GM23338 (cell line): ENCODE measurements around the gene DDX54. TPM values are rescaled to one million over a fixed set of nuclear protein-coding genes. Genes with fewer than 3 reads are reported as not detected.

Experiments used
- ATAC-seq: fragments of 200-7000 bp; cut with Tn5 transposase; 3 replicates; pipeline ENCODE4 v1.9.1; 2020
- DNase-seq: peaks from one replicate; pipeline ENCODE4 v3.0.0-alpha.2; 2015; ENCODE audit warnings: low spot score
- H2AFZ ChIP-seq: fragments of 200-600 bp; sonication (generic); 2 replicates; pipeline ENCODE4 v1.8.0; 2016; ENCODE audit warnings: antibody characterized with exemption, mild to moderate bottlenecking, moderate library complexity
- H3F3A ChIP-seq: fragments of 200-600 bp; sonication (generic); replicated peaks from 2 replicates; pipeline ENCODE4 v1.8.0; 2017; ENCODE audit warnings: antibody characterized with exemption, mixed run types, low read depth
- H3K27ac ChIP-seq: fragments of 200-600 bp; sonication (generic); 2 replicates; pipeline ENCODE4 v1.6.1; 2016; ENCODE audit warnings: low read depth
- H3K27me3 ChIP-seq: fragments of 200-600 bp; sonication (generic); 2 replicates; pipeline ENCODE4 v1.8.0; 2016; ENCODE audit warnings: mild to moderate bottlenecking, mixed run types, moderate library complexity; ENCODE audit not compliant: insufficient read depth
- H3K36me3 ChIP-seq: fragments of 200-600 bp; sonication (generic); 2 replicates; pipeline ENCODE4 v1.8.0; 2016; ENCODE audit warnings: mild to moderate bottlenecking; ENCODE audit not compliant: insufficient read depth
- H3K4me1 ChIP-seq: fragments of 200-600 bp; sonication (generic); 2 replicates; pipeline ENCODE4 v1.8.0; 2016; ENCODE audit warnings: mild to moderate bottlenecking, moderate library complexity; ENCODE audit not compliant: insufficient read depth
- H3K4me2 ChIP-seq: fragments of 200-600 bp; sonication (generic); 2 replicates; pipeline ENCODE4 v1.7.1; 2017; ENCODE audit warnings: mixed run types
- H3K4me3 ChIP-seq: fragments of 200-600 bp; sonication (generic); 2 replicates; pipeline ENCODE4 v1.6.1; 2016; ENCODE audit warnings: mixed run types
- H3K79me2 ChIP-seq: fragments of 200-600 bp; sonication (generic); replicated peaks from 2 replicates; pipeline ENCODE4 v1.8.0; 2017; ENCODE audit warnings: mild to moderate bottlenecking; ENCODE audit not compliant: insufficient read depth
- H3K9me2 ChIP-seq: fragments of 200-600 bp; sonication (generic); 2 replicates; pipeline ENCODE4 v1.8.0; 2017; ENCODE audit not compliant: insufficient read depth
- H4K20me1 ChIP-seq: fragments of 200-600 bp; sonication (generic); replicated peaks from 2 replicates; pipeline ENCODE4 v1.8.0; 2017; ENCODE audit warnings: mild to moderate bottlenecking; ENCODE audit not compliant: insufficient read depth
- H3K27ac Mint-ChIP-seq: 2 replicates; pipeline ENCODE4 v1.8.0; 2020; ENCODE audit warnings: inconsistent platforms, mild to moderate bottlenecking, moderate library complexity, mixed read lengths
- H3K27me3 Mint-ChIP-seq: 3 replicates; pipeline ENCODE4 v1.8.0; 2022; ENCODE audit warnings: low read depth, mild to moderate bottlenecking, moderate library complexity, mixed read lengths, inconsistent platforms; ENCODE audit not compliant: insufficient read depth, poor library complexity
- H3K36me3 Mint-ChIP-seq: 3 replicates; pipeline ENCODE4 v1.8.0; 2021; ENCODE audit warnings: low read depth, mild to moderate bottlenecking, inconsistent platforms, moderate library complexity, mixed read lengths
- H3K4me1 Mint-ChIP-seq: 3 replicates; pipeline ENCODE4 v1.8.0; 2020; ENCODE audit warnings: mild to moderate bottlenecking, inconsistent platforms, mixed read lengths
- H3K4me3 Mint-ChIP-seq: 3 replicates; pipeline ENCODE4 v1.8.0; 2021; ENCODE audit warnings: moderate library complexity, mild to moderate bottlenecking, inconsistent platforms, mixed read lengths
- H3K9me3 Mint-ChIP-seq: 3 replicates; pipeline ENCODE4 v1.8.0; 2020; ENCODE audit warnings: moderate library complexity, mild to moderate bottlenecking, inconsistent platforms, mixed read lengths
- CREB1 ChIP-seq: fragments of 250-450 bp; sonication (Bioruptor Pico); IDR thresholded peaks from 2 replicates; pipeline ENCODE4 v1.5.0; 2020; ENCODE audit warnings: low read depth, mild to moderate bottlenecking, moderate library complexity
- ETS1 ChIP-seq: IDR thresholded peaks from 2 replicates; pipeline ENCODE4 v1.6.1; 2016; ENCODE audit warnings: antibody characterized with exemption
- NANOG ChIP-seq: IDR thresholded peaks from 2 replicates; pipeline ENCODE4 v1.6.1; 2016; ENCODE audit warnings: antibody characterized with exemption, borderline replicate concordance
- POLR2AphosphoS5 ChIP-seq: IDR thresholded peaks from 2 replicates; pipeline ENCODE4 v1.6.1; 2016; ENCODE audit warnings: antibody characterized with exemption, low read depth
- REST ChIP-seq: IDR thresholded peaks from one replicate; pipeline ENCODE4 v1.6.1; 2018; ENCODE audit warnings: antibody characterized with exemption; ENCODE audit not compliant: unreplicated experiment
- STAT1 ChIP-seq: IDR thresholded peaks from one replicate; pipeline ENCODE4 v1.6.1; 2016; ENCODE audit warnings: antibody characterized with exemption; ENCODE audit not compliant: unreplicated experiment
- ZNF331 ChIP-seq: fragments of 250-450 bp; sonication (Bioruptor Pico); IDR thresholded peaks from 2 replicates; pipeline ENCODE4 v1.5.0; 2020; ENCODE audit warnings: low read depth, mild to moderate bottlenecking, moderate library complexity
- ZNF462 ChIP-seq: fragments of 250-450 bp; sonication (Bioruptor Pico); IDR thresholded peaks from 2 replicates; pipeline ENCODE4 v1.5.0; 2020; ENCODE audit warnings: mild to moderate bottlenecking, moderate library complexity
- polyA plus RNA-seq: library from polyadenylated mRNA; unstranded; fragments of >200 nt; fragmentation: Nextera tagmentation; extraction: Ambion mirVana; gene quantifications from 2 replicates; pipeline ENCODE4 v1.2.1, GENCODE V29; 2016
- total RNA-seq: library from RNA; depleted of rRNA; stranded (reverse); fragments of >200 nt; shearing (Covaris generic); gene quantifications from 2 replicates; pipeline ENCODE4 v1.2.3, GENCODE V29; 2014

The DDX54 gene
- total and polyA plus RNA-seq, 2 experiments from 2014 or later = 84.1 to 89.4 TPM

GRCh38 chr12:113134521-113134951, 50.7 kb downstream of the DDX54 start:
- peak overlapping the region; percentile 98 for H3K4me2 ChIP-seq
- H3K9me3 Mint-ChIP-seq = no peaks in the 10 kb centered on the region
- H3K4me3 Mint-ChIP-seq = peak overlapping the region; percentile 81
- H3K27me3 ChIP-seq = peaks cover 8% of the 10 kb centered on the region
- no peaks in the 10 kb centered on the region for H3K36me3 Mint-ChIP-seq
- H3K4me1 Mint-ChIP-seq = peaks cover 19% of the 10 kb centered on the region
- peaks cover 14% of the 10 kb centered on the region for H3K4me1 ChIP-seq
- no peak overlapping the region for H3K27ac ChIP-seq
- H3K27me3 Mint-ChIP-seq = peaks cover 23% of the 10 kb centered on the region
- H2AFZ ChIP-seq = peak overlapping the region; percentile 96
- H3F3A ChIP-seq = 0 out of 2 replicates have a peak, but pooled peaks cover 4% of the 10 kb centered on the region
- peak overlapping the region; percentile 80 for H3K4me3 ChIP-seq
- H3K9me2 ChIP-seq = no peaks in the 10 kb centered on the region
- H4K20me1 ChIP-seq = no peaks in the 10 kb centered on the region
- ATAC-seq (no peak), DNase-seq (no peak)
- no peak for TF ChIP-seq ZNF462 (CRISPR knock-in tag)
- no peak for TF ChIP-seq ZNF331 (CRISPR knock-in tag)
- TF ChIP-seq ETS1 = no peak
- TF ChIP-seq NANOG = no peak
- TF ChIP-seq POLR2AphosphoS5 = no peak
- TF ChIP-seq CREB1 = no peak
- TF ChIP-seq STAT1 = no peak
- TF ChIP-seq REST = no peak
- no peaks in the 10 kb centered on the region for H3K79me2 ChIP-seq
- H3K27ac Mint-ChIP-seq = no peak overlapping the region
- no peaks in the 10 kb centered on the region for H3K36me3 ChIP-seq
